ENCODE data around the gene CFAP100.

Gene CFAP100

GRCh38 chr3:126422121-126422520 lies 27.4 kb downstream of the CFAP100 start:
- no peak overlapping the region for H3K4me3 ChIP-seq (ENCODE audit: control insufficient read depth, low read depth, low read length)
- no peak for DNase-seq (ENCODE audit: low read depth)
- no peak for TF ChIP-seq CTCF (IDR thresholded peaks at IDR 0.05; ENCODE audit: control insufficient read depth, insufficient read depth, low read depth, low read length, missing control alignments)

- DNase-seq (ENCODE audit: low read depth), result no peak
- TF ChIP-seq CTCF (IDR thresholded peaks at IDR 0.05; ENCODE audit: control insufficient read depth, insufficient read depth, low read depth, low read length, missing control alignments), result no peak
- H3K4me3 ChIP-seq (ENCODE audit: control insufficient read depth, low read depth, low read length), result no peak overlapping the region
These were observed 27.9 kb downstream of the CFAP100 start for GRCh38 chr3:126422571-126423091.

- no peak for DNase-seq (ENCODE audit: low read depth)
- no peak overlapping the region for H3K4me3 ChIP-seq (ENCODE audit: control insufficient read depth, low read depth, low read length)
- no peak for TF ChIP-seq CTCF (IDR thresholded peaks at IDR 0.05; ENCODE audit: control insufficient read depth, insufficient read depth, low read depth, low read length, missing control alignments)
These were observed 28.7 kb downstream of the CFAP100 start for GRCh38 chr3:126423191-126424038.

DNA sequence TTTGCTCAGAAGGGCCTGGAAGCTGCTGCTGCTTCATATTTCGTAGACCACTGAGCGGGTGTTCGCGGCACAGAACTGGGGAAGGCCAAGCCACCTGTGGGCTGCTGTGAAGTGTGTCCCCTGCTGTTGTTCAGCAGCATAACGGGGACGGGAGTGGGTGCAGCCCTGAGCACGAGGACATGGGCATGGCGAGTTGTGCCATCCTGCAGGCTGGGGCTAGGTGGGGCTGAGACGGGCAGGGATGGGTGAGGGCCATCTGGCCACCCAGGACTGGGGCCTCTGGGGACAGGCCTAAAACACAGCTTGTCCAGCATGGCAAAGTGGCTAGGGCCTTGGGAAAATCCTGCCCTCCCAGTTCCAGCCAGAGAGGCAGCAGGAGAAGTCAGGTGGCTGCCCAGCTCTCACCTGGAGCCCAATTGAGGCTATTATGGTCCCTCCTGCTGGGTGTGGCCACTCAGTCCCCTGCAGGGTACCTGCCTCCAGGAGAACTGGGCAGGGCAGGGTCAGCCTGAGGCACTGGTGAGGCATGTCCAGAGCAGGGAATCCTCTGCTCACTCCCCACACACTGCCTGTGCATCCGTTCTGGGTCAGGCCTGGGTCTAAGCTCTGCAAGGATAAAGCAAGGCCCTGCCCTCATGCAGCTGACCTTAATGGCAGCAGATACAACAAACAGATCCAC lies 29.5 kb downstream of the CFAP100 start:
- TF ChIP-seq CTCF (IDR thresholded peaks at IDR 0.05; ENCODE audit: control insufficient read depth, insufficient read depth, low read depth, low read length, missing control alignments), result no peak
- DNase-seq (ENCODE audit: low read depth), result no peak
- no peak overlapping the region for H3K4me3 ChIP-seq (ENCODE audit: control insufficient read depth, low read depth, low read length)

- DNase-seq (ENCODE audit: low read depth), result no peak
- H3K4me3 ChIP-seq (ENCODE audit: control insufficient read depth, low read depth, low read length), result no peak overlapping the region
- TF ChIP-seq CTCF (IDR thresholded peaks at IDR 0.05; ENCODE audit: control insufficient read depth, insufficient read depth, low read depth, low read length, missing control alignments), result no peak
These were observed 30.0 kb downstream of the CFAP100 start for GRCh38 chr3:126424751-126425150.

- DNase-seq (ENCODE audit: low read depth), result no peak
- H3K4me3 ChIP-seq (ENCODE audit: control insufficient read depth, low read depth, low read length), result no peak overlapping the region
- TF ChIP-seq CTCF (IDR thresholded peaks at IDR 0.05; ENCODE audit: control insufficient read depth, insufficient read depth, low read depth, low read length, missing control alignments), result no peak
These were observed 36.4 kb downstream of the CFAP100 start for GRCh38 chr3:126431103-126431534.

Measured in AG09309 (cell line).